Neural cell (in vitro differentiated cells): ENCODE data around the gene PCDHGC5. TPM values are rescaled to one million over a fixed set of nuclear protein-coding genes. Genes with fewer than 3 reads are reported as not detected.

Experiments
- H2AFZ ChIP-seq: fragments of 200-600, 300-800 bp; sonication (generic), shearing (Covaris generic); 2 replicates; pipeline ENCODE4 v1.6.0; 2014; ENCODE audit warnings: low read depth, mild to moderate bottlenecking, antibody characterized with exemption, low read length, moderate library complexity
- H3F3A ChIP-seq: fragments of 200-600 bp; shearing (Covaris generic); 2 replicates; pipeline ENCODE4 v1.6.1; 2016; ENCODE audit warnings: mild to moderate bottlenecking, moderate library complexity, mixed read lengths, antibody characterized with exemption, low read length; ENCODE audit not compliant: insufficient read depth, poor library complexity, severe bottlenecking
- H3K27ac ChIP-seq: fragments of 200-600, 300-800 bp; sonication (generic), shearing (Covaris generic); 2 replicates; pipeline ENCODE4 v1.5.1; 2014; ENCODE audit warnings: mild to moderate bottlenecking, low read length, moderate library complexity
- H3K27me3 ChIP-seq: fragments of 300-800, 200-600 bp; sonication (generic), shearing (Covaris generic); 2 replicates; pipeline ENCODE4 v1.6.0; 2014; ENCODE audit warnings: mild to moderate bottlenecking, low read depth, low read length, moderate library complexity; ENCODE audit not compliant: insufficient read depth
- H3K36me3 ChIP-seq: fragments of 300-800, 200-600 bp; sonication (generic), shearing (Covaris generic); 2 replicates; pipeline ENCODE4 v1.5.1; 2014; ENCODE audit warnings: mild to moderate bottlenecking, antibody characterized with exemption, low read length, moderate library complexity; ENCODE audit not compliant: insufficient read depth
- H3K4me2 ChIP-seq: fragments of 300-800, 200-600 bp; sonication (generic), shearing (Covaris generic); 2 replicates; pipeline ENCODE4 v1.6.0; 2014; ENCODE audit warnings: mild to moderate bottlenecking, low read length
- H3K4me3 ChIP-seq: fragments of 300-800, 200-600 bp; sonication (generic), shearing (Covaris generic); 2 replicates; pipeline ENCODE4 v1.5.1; 2014; ENCODE audit warnings: mild to moderate bottlenecking, low read length, moderate library complexity
- H3K79me2 ChIP-seq: fragments of 200-600 bp; shearing (Covaris generic); replicated peaks from 2 replicates; pipeline ENCODE4 v1.6.0; 2014; ENCODE audit warnings: mild to moderate bottlenecking, low read length, moderate library complexity; ENCODE audit not compliant: insufficient read depth
- H3K9ac ChIP-seq: fragments of 300-800, 200-600 bp; sonication (generic), shearing (Covaris generic); 2 replicates; pipeline ENCODE4 v1.6.1; 2016; ENCODE audit warnings: mild to moderate bottlenecking, low read length, mixed read lengths
- H3K9me2 ChIP-seq: fragments of 200-600 bp; shearing (Covaris generic); 2 replicates; pipeline ENCODE4 v1.6.1; 2016; ENCODE audit warnings: mild to moderate bottlenecking, low read length, mixed read lengths; ENCODE audit not compliant: insufficient read depth
- H3K9me3 ChIP-seq: fragments of 200-600, 300-800 bp; sonication (generic), shearing (Covaris generic); 2 replicates; pipeline ENCODE4 v1.6.1; 2016; ENCODE audit warnings: mild to moderate bottlenecking, mixed run types, low read length, moderate library complexity, mixed read lengths
- H4K20me1 ChIP-seq: fragments of 200-600 bp; shearing (Covaris generic); 2 replicates; pipeline ENCODE4 v1.6.1; 2016; ENCODE audit warnings: mild to moderate bottlenecking, mixed run types; ENCODE audit not compliant: insufficient read depth
- CTCF ChIP-seq: fragments of 450-650 bp; IDR thresholded peaks from 2 replicates; pipeline ENCODE4 v1.5.1; 2014; ENCODE audit warnings: antibody characterized with exemption, mild to moderate bottlenecking, moderate library complexity; ENCODE audit not compliant: poor library complexity, severe bottlenecking
- EP300 ChIP-seq: fragments of 450-650 bp; conservative IDR thresholded peaks from 2 replicates; pipeline ENCODE4 v1.6.1; 2014; ENCODE audit warnings: antibody characterized with exemption, mild to moderate bottlenecking, moderate library complexity; ENCODE audit not compliant: poor library complexity, severe bottlenecking
- EZH2 ChIP-seq: fragments of 200-600, 300-800 bp; shearing (Covaris generic), sonication (generic); IDR thresholded peaks from 2 replicates; pipeline ENCODE4 v1.6.1; 2014; ENCODE audit warnings: antibody characterized with exemption, low read length, borderline replicate concordance, mild to moderate bottlenecking; ENCODE audit not compliant: insufficient read depth, poor library complexity, severe bottlenecking
- MXI1 ChIP-seq: fragments of 450-650 bp; conservative IDR thresholded peaks from 2 replicates; pipeline ENCODE4 v1.6.1; 2014; ENCODE audit warnings: antibody characterized with exemption, mild to moderate bottlenecking; ENCODE audit not compliant: poor library complexity, severe bottlenecking
- POLR2AphosphoS5 ChIP-seq: IDR thresholded peaks from 2 replicates; pipeline ENCODE4 v1.6.1; 2012
- RAD21 ChIP-seq: fragments of 450-650 bp; conservative IDR thresholded peaks from 2 replicates; pipeline ENCODE4 v1.6.1; 2014; ENCODE audit warnings: antibody characterized with exemption, mild to moderate bottlenecking, moderate library complexity
- REST ChIP-seq: IDR thresholded peaks from 2 replicates; pipeline ENCODE4 v1.6.1; 2012; ENCODE audit warnings: borderline replicate concordance
- SMC3 ChIP-seq: fragments of 450-650 bp; conservative IDR thresholded peaks from 2 replicates; pipeline ENCODE4 v1.6.1; 2014; ENCODE audit warnings: antibody characterized with exemption, mild to moderate bottlenecking, moderate library complexity; ENCODE audit not compliant: poor library complexity
- TAF1 ChIP-seq: IDR thresholded peaks from 2 replicates; pipeline ENCODE4 v1.6.1; 2012; ENCODE audit warnings: low read depth
- polyA minus RNA-seq: library from RNA; depleted of rRNA, polyadenylated mRNA; stranded (reverse); fragments of >200 nt; gene quantifications from 2 replicates; pipeline ENCODE4 v1.2.3, GENCODE V29; 2014
- polyA plus RNA-seq: library from polyadenylated mRNA; depleted of rRNA; stranded (reverse); fragments of >200 nt; gene quantifications from 2 replicates; pipeline ENCODE4 v1.2.3, GENCODE V29; 2014

The PCDHGC5 gene
- polyA plus RNA-seq (0.51 and 0.54 TPM in 2 replicates), polyA minus RNA-seq (5.1 and 7.4 TPM in 2 replicates)

- TF ChIP-seq REST (no peak), TAF1 (no peak)
- Histone ChIP-seq H3K9ac (no peak within 1 kb of the TSS), H3K27ac (no peak within 1 kb of the TSS), H3K4me3 (no peak within 1 kb of the TSS), H3K27me3 (no peaks in the 10 kb centered on the region), H4K20me1 (no peaks in the 10 kb centered on the region), H3K4me2 (no peak within 1 kb of the TSS), H3K9me3 (peaks cover 54% of the 10 kb centered on the region), H3K79me2 (peaks cover 10% of the 10 kb centered on the region), H3K36me3 (peaks cover 30% of the 10 kb centered on the region), H3K9me2 (no peaks in the 10 kb centered on the region), H3F3A (peaks cover 2% of the 10 kb centered on the region), H2AFZ (no peak within 1 kb of the TSS)
Measured at GRCh38 chr5:141488591-141489561, at the start of gene PCDHGC5. TSS of gene PCDHGC5 (plus strand) at chr5:141489081. CDS start at chr5:141489241, 160 bp downstream.

GRCh38 chr5:141439411-141440141 lies 49.3 kb upstream of the PCDHGC5 start:
- Histone ChIP-seq H3K9ac (no peak overlapping the region), H3K27me3 (no peaks in the 10 kb centered on the region), H3K79me2 (peaks cover 33% of the 10 kb centered on the region), H4K20me1 (no peaks in the 10 kb centered on the region), H3K36me3 (peaks cover 18% of the 10 kb centered on the region), H3K9me2 (no peaks in the 10 kb centered on the region), H3K9me3 (peaks cover 43% of the 10 kb centered on the region), H3K4me3 (no peak overlapping the region), H3K4me2 (no peak overlapping the region), H2AFZ (no peak overlapping the region), H3K27ac (no peak overlapping the region), H3F3A (no peaks in the 10 kb centered on the region)
- TF ChIP-seq CTCF (no peak), EP300 (no peak), SMC3 (no peak), TAF1 (no peak), RAD21 (no peak), MXI1 (no peak), POLR2AphosphoS5 (no peak), REST (no peak), EZH2 (no peak)
